HepG2 (cell line): ENCODE data around the gene CNTROB. TPM values are rescaled to one million over a fixed set of nuclear protein-coding genes. Genes with fewer than 3 reads are reported as not detected.

Source experiments
- AGO1 ChIP-seq: fragments of 200-400 bp; formaldehyde crosslinking; IDR thresholded peaks from 2 replicates; pipeline ENCODE4 v1.6.1; 2017; ENCODE audit warnings: mild to moderate bottlenecking, low read depth, low read length, moderate library complexity; ENCODE audit not compliant: poor library complexity, severe bottlenecking
- DMAP1 ChIP-seq: IDR thresholded peaks from 2 replicates; pipeline ENCODE4 v1.6.1; 2016
- FOXO1 ChIP-seq: sonication (generic); formaldehyde crosslinking; IDR thresholded peaks from 2 replicates; pipeline ENCODE4 v1.4.0; 2020; ENCODE audit warnings: missing genetic modification reagents
- KLF9 ChIP-seq: IDR thresholded peaks from 2 replicates; pipeline ENCODE4 v1.6.1; 2016; ENCODE audit warnings: low read depth
- MTA3 ChIP-seq: sonication (generic); formaldehyde crosslinking; IDR thresholded peaks from 2 replicates; pipeline ENCODE4 v1.4.0; 2020; ENCODE audit warnings: missing genetic modification reagents
- MTF1 ChIP-seq: sonication (generic); formaldehyde crosslinking; IDR thresholded peaks from 2 replicates; pipeline ENCODE4 v1.5.0; 2020; ENCODE audit warnings: missing genetic modification reagents
- NCOA1 ChIP-seq: sonication (generic); formaldehyde crosslinking; IDR thresholded peaks from 2 replicates; pipeline ENCODE4 v1.9.0; 2021; ENCODE audit warnings: missing genetic modification reagents
- SATB2 ChIP-seq: sonication (generic); formaldehyde crosslinking; IDR thresholded peaks from 2 replicates; pipeline ENCODE4 v1.5.0; 2020; ENCODE audit warnings: missing genetic modification reagents
- SOX13 ChIP-seq, 3 experiments: fragments of 450-650 bp in 1 of 3; sonication (generic) in 1 of 3; formaldehyde crosslinking in 1 of 3; IDR thresholded peaks in 2 of 3; conservative IDR thresholded peaks in 1 of 3; 2 replicates each; pipeline versions ENCODE4 v1.5.0 to v1.6.1; 2016 to 2020; ENCODE audit warnings: antibody characterized with exemption in 1 of 3, mild to moderate bottlenecking in 1 of 3, missing compliant biosample characterization in 1 of 3, missing genetic modification reagents in 1 of 3, moderate library complexity in 1 of 3
- TBX3 ChIP-seq: fragments of 450-650 bp; IDR thresholded peaks from 2 replicates; pipeline ENCODE4 v1.6.1; 2017; ENCODE audit warnings: antibody characterized with exemption, mild to moderate bottlenecking, inconsistent platforms, borderline replicate concordance
- ZBTB34 ChIP-seq: sonication (generic); formaldehyde crosslinking; IDR thresholded peaks from 2 replicates; pipeline ENCODE4 v1.8.0; 2022; ENCODE audit warnings: mild to moderate bottlenecking, missing genetic modification reagents
- ZFP82 ChIP-seq: sonication (generic); formaldehyde crosslinking; IDR thresholded peaks from 2 replicates; pipeline ENCODE4 v1.5.1; 2020; ENCODE audit warnings: mild to moderate bottlenecking, missing genetic modification reagents, borderline replicate concordance
- ZMAT3 ChIP-seq: sonication (generic); formaldehyde crosslinking; conservative IDR thresholded peaks from 2 replicates; pipeline ENCODE4 v1.7.0; 2021; ENCODE audit warnings: missing genetic modification reagents
- ZNF136 ChIP-seq: sonication (generic); formaldehyde crosslinking; IDR thresholded peaks from 2 replicates; pipeline ENCODE4 v1.8.1; 2022; ENCODE audit warnings: low read depth, mild to moderate bottlenecking, moderate library complexity, missing genetic modification reagents
- ZNF883 ChIP-seq: sonication (generic); formaldehyde crosslinking; IDR thresholded peaks from 2 replicates; pipeline ENCODE4 v1.5.1; 2020; ENCODE audit warnings: mild to moderate bottlenecking, missing genetic modification reagents; ENCODE audit errors: not compliant biosample characterization
- polyA plus RNA-seq, 8 experiments: library from polyadenylated mRNA; depleted of rRNA in 3 of 8; stranded (reverse) in 7 of 8; unstranded in 1 of 8; fragments of >200 nt; fragmentation: Illumina TruSeq in 4 of 8; extraction: Trizol in 4 of 8; gene quantifications; 2 replicates each; pipeline versions ENCODE4 v1.2.1 to v1.2.3, GENCODE V29; 2011 to 2016; ENCODE audit warnings: low read depth in 4 of 8, missing spikeins in 1 of 8, mixed read lengths in 1 of 8; ENCODE audit not compliant: insufficient read depth in 1 of 8
- total RNA-seq, 5 experiments: library from RNA; depleted of rRNA; stranded (reverse); fragments of >200 nt; fragmentation: Illumina TruSeq; extraction: Trizol; gene quantifications; 2 replicates each; pipeline ENCODE4 v1.2.3, GENCODE V29; 2016; ENCODE audit warnings: low read depth in 1 of 5
- TF ChIP-seq, protein P1 (sequence below): sonication (generic); formaldehyde crosslinking; IDR thresholded peaks from 2 replicates; pipeline ENCODE4 v1.4.0; 2020; ENCODE audit warnings: missing genetic modification reagents, borderline replicate concordance
- TF ChIP-seq, protein P2 (sequence below): sonication (generic); formaldehyde crosslinking; IDR thresholded peaks from 2 replicates; pipeline ENCODE4 v1.4.0; 2020; ENCODE audit warnings: mild to moderate bottlenecking, missing genetic modification reagents
- TF ChIP-seq, protein P3 (sequence below): sonication (generic); formaldehyde crosslinking; conservative IDR thresholded peaks from 2 replicates; pipeline ENCODE4 v1.5.0; 2020; ENCODE audit warnings: missing genetic modification reagents
- TF ChIP-seq, protein P4 (sequence below): sonication (generic); formaldehyde crosslinking; IDR thresholded peaks from 2 replicates; pipeline ENCODE4 v1.4.0; 2020; ENCODE audit warnings: mild to moderate bottlenecking, missing genetic modification reagents

CNTROB gene
- total and polyA plus RNA-seq, 2 of the 13 experiments (the other 11 are each of a cell fraction or from before 2014, with no cell fraction given): 21.2 to 24.1 TPM

GRCh38 chr17:7989781-7990655, 58.0 kb downstream of the CNTROB start (continued):
- no peak for TF ChIP-seq SOX13 (IDR thresholded peaks at IDR 0.05)
- TF ChIP-seq SOX13 (CRISPR knock-in tag; conservative IDR thresholded peaks at IDR 0.05 in 1 of 2, IDR thresholded peaks at IDR 0.05 in 1 of 2): no peak
- no peak for TF ChIP-seq MTA3
- no peak for TF ChIP-seq KLF9 (CRISPR knock-in tag)
- no peak for TF ChIP-seq ZBTB34 (CRISPR knock-in tag)
- TF ChIP-seq FOXO1 (CRISPR knock-in tag): peak; percentile 45; the same call in 1 of the 2 replicates
- TF ChIP-seq ZNF883 (CRISPR knock-in tag): peak; percentile 36
- TF ChIP-seq, protein P1, sequence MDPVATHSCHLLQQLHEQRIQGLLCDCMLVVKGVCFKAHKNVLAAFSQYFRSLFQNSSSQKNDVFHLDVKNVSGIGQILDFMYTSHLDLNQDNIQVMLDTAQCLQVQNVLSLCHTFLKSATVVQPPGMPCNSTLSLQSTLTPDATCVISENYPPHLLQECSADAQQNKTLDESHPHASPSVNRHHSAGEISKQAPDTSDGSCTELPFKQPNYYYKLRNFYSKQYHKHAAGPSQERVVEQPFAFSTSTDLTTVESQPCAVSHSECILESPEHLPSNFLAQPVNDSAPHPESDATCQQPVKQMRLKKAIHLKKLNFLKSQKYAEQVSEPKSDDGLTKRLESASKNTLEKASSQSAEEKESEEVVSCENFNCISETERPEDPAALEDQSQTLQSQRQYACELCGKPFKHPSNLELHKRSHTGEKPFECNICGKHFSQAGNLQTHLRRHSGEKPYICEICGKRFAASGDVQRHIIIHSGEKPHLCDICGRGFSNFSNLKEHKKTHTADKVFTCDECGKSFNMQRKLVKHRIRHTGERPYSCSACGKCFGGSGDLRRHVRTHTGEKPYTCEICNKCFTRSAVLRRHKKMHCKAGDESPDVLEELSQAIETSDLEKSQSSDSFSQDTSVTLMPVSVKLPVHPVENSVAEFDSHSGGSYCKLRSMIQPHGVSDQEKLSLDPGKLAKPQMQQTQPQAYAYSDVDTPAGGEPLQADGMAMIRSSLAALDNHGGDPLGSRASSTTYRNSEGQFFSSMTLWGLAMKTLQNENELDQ (CRISPR knock-in tag): no peak
- peak; percentile 32 for TF ChIP-seq AGO1
- TF ChIP-seq ZFP82 (CRISPR knock-in tag): peak; percentile 25; the same call in 1 of the 2 replicates
- no peak for TF ChIP-seq ZMAT3 (CRISPR knock-in tag)
- no peak for TF ChIP-seq ZNF136
- TF ChIP-seq, protein P2, sequence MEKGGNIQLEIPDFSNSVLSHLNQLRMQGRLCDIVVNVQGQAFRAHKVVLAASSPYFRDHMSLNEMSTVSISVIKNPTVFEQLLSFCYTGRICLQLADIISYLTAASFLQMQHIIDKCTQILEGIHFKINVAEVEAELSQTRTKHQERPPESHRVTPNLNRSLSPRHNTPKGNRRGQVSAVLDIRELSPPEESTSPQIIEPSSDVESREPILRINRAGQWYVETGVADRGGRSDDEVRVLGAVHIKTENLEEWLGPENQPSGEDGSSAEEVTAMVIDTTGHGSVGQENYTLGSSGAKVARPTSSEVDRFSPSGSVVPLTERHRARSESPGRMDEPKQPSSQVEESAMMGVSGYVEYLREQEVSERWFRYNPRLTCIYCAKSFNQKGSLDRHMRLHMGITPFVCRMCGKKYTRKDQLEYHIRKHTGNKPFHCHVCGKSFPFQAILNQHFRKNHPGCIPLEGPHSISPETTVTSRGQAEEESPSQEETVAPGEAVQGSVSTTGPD (CRISPR knock-in tag): no peak
- no peak for TF ChIP-seq TBX3
- TF ChIP-seq SATB2 (CRISPR knock-in tag): no peak
- TF ChIP-seq, protein P3, sequence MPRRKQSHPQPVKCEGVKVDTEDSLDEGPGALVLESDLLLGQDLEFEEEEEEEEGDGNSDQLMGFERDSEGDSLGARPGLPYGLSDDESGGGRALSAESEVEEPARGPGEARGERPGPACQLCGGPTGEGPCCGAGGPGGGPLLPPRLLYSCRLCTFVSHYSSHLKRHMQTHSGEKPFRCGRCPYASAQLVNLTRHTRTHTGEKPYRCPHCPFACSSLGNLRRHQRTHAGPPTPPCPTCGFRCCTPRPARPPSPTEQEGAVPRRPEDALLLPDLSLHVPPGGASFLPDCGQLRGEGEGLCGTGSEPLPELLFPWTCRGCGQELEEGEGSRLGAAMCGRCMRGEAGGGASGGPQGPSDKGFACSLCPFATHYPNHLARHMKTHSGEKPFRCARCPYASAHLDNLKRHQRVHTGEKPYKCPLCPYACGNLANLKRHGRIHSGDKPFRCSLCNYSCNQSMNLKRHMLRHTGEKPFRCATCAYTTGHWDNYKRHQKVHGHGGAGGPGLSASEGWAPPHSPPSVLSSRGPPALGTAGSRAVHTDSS: no peak
- TF ChIP-seq, protein P4, sequence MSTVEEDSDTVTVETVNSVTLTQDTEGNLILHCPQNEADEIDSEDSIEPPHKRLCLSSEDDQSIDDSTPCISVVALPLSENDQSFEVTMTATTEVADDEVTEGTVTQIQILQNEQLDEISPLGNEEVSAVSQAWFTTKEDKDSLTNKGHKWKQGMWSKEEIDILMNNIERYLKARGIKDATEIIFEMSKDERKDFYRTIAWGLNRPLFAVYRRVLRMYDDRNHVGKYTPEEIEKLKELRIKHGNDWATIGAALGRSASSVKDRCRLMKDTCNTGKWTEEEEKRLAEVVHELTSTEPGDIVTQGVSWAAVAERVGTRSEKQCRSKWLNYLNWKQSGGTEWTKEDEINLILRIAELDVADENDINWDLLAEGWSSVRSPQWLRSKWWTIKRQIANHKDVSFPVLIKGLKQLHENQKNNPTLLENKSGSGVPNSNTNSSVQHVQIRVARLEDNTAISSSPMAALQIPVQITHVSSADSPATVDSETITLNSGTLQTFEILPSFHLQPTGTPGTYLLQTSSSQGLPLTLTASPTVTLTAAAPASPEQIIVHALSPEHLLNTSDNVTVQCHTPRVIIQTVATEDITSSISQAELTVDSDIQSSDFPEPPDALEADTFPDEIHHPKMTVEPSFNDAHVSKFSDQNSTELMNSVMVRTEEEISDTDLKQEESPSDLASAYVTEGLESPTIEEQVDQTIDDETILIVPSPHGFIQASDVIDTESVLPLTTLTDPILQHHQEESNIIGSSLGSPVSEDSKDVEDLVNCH (CRISPR knock-in tag): no peak
- no peak for TF ChIP-seq NCOA1
- no peak for TF ChIP-seq MTF1 (CRISPR knock-in tag)
- 0 out of 2 replicates have a peak, but pooled peaks have one; percentile 32 for TF ChIP-seq DMAP1 (CRISPR knock-in tag)
